Breast epithelium (tissue), 3 donors: ENCODE data around the gene TNRC18.

Experiments
- POLR2AphosphoS5 ChIP-seq, 3 donors: sonication (generic); formaldehyde crosslinking; IDR thresholded peaks; one replicate each; pipeline ENCODE4 v1.6.1; 2017; ENCODE audit warnings: antibody characterized with exemption in 3 of 3
- TF ChIP-seq, protein P1 (sequence below), 3 donors: fragments of 450-650 bp; IDR thresholded peaks; one replicate each; pipeline ENCODE4 v1.5.1; 2016 to 2017; ENCODE audit warnings: antibody characterized with exemption in 3 of 3, mild to moderate bottlenecking in 3 of 3, moderate library complexity in 3 of 3

DNA sequence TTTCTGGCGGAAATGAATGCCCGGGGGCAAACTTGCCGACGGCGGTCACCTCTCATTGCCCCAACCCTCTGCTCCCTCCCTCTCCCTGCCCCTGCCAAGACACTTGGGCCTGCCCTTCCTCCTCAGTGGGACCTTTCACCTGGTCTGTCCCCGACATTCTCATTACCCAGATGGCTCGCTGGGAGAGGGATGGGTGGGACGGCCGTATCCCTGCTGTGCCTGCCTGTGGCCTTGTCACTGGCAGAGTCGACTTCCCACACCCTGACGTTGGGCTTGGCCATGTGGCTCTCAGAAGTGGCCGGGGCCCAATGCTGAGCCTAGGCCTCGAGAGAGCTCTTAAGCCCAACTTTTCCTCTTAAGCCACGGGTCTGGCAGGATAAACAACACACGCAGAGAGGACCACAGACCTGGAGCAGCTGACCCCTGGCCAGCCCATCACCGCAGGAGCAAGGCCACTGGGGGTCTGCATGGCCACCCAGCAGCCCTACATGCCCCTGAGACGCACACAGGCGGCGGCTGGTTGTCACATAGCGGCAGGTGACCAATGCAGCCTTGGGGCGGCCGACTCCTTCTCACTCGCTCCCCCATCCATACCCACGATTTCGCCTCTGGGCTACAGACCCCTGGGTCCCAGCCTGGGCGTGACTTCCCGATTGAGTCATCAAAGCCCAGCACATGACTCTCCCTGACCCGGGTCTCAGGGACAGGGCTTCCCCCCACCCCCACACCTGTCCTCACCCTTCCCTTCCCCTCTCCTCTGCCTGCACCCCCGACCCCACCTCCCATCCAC is 100.8 kb downstream of the TNRC18 start:
- TF ChIP-seq, protein P1, sequence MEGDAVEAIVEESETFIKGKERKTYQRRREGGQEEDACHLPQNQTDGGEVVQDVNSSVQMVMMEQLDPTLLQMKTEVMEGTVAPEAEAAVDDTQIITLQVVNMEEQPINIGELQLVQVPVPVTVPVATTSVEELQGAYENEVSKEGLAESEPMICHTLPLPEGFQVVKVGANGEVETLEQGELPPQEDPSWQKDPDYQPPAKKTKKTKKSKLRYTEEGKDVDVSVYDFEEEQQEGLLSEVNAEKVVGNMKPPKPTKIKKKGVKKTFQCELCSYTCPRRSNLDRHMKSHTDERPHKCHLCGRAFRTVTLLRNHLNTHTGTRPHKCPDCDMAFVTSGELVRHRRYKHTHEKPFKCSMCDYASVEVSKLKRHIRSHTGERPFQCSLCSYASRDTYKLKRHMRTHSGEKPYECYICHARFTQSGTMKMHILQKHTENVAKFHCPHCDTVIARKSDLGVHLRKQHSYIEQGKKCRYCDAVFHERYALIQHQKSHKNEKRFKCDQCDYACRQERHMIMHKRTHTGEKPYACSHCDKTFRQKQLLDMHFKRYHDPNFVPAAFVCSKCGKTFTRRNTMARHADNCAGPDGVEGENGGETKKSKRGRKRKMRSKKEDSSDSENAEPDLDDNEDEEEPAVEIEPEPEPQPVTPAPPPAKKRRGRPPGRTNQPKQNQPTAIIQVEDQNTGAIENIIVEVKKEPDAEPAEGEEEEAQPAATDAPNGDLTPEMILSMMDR (IDR thresholded peaks at IDR 0.05), result no peak
- TF ChIP-seq POLR2AphosphoS5 (IDR thresholded peaks at IDR 0.05), result no peak
